Ovary (tissue), 9 donors: ENCODE data around the gene GRIA4. TPM values are rescaled to one million over a fixed set of nuclear protein-coding genes. Genes with fewer than 3 reads are reported as not detected.

Experiments
- DNase-seq, 5 donors: peaks; one replicate each; pipeline ENCODE4 v3.0.0-alpha.2; 2019 to 2020
- H3K27ac ChIP-seq, 2 donors: fragments of 200-600 bp; one replicate each; pipeline versions ENCODE4 v1.5.1 to v1.8.0; 2019 to 2022
- H3K27me3 ChIP-seq: fragments of 200-600 bp; one replicate; pipeline ENCODE4 v1.8.0; 2022
- H3K36me3 ChIP-seq: fragments of 200-600 bp; sonication (generic); one replicate; pipeline ENCODE4 v1.5.1; 2019
- H3K4me1 ChIP-seq: one replicate; pipeline ENCODE4 v1.8.1; 2013; ENCODE audit warnings: mild to moderate bottlenecking, moderate library complexity; ENCODE audit not compliant: insufficient read depth
- H3K4me3 ChIP-seq: fragments of 200-600 bp; sonication (generic); one replicate; pipeline ENCODE4 v1.5.1; 2017
- H3K9me3 ChIP-seq, 2 donors: fragments of 200-600 bp in 1 of 2; sonication (generic) in 1 of 2; one replicate each; pipeline versions ENCODE4 v1.5.1 to v1.8.1; 2013 to 2019; ENCODE audit warnings: mild to moderate bottlenecking in 1 of 2, moderate library complexity in 1 of 2
- EP300 ChIP-seq: sonication (generic); formaldehyde crosslinking; IDR thresholded peaks from one replicate; pipeline ENCODE4 v1.6.1; 2017; ENCODE audit warnings: antibody characterized with exemption
- POLR2A ChIP-seq: fragments of 450-650 bp; IDR thresholded peaks from one replicate; pipeline ENCODE4 v1.6.1; 2017; ENCODE audit warnings: antibody characterized with exemption, mild to moderate bottlenecking, moderate library complexity
- WGBS, 3 donors: extraction: QIAGEN DNeasy Blood & Tissue Kit in 1 of 3; methylation state at CpG; one replicate each; pipeline versions ENCODE4 v1.1.5 to v1.1.7; 2013 to 2017; 5-methylcytosine and 5-hydroxymethylcytosine counted together
- intact Hi-C, 4 donors: fragments of 100-400 bp; cut with DNase I; formaldehyde crosslinking; loops; one replicate each; pipeline versions ENCODE4 v1.11.0 to v1.15.1; 2022 to 2023
- polyA plus RNA-seq, 2 donors: library from polyadenylated mRNA; stranded (reverse); fragments of 200-250 nt in 1 of 2; fragments of 350-450 nt in 1 of 2; fragmentation: Illumina TruSeq in 1 of 2; extraction: RNeasy Lipid Tissue Mini Kit (QIAGEN cat#74804) in 1 of 2; gene quantifications; one replicate each; pipeline ENCODE4 v1.2.3, GENCODE V29; 2013 to 2014
- total RNA-seq, 7 donors: library from RNA; depleted of rRNA in 2 of 7; stranded (reverse); fragments of >200 nt in 2 of 7; fragmentation: NEBNext Ultra II Directional in 3 of 7; extraction: Animal tissue kit (Norgen Biotek cat#: 25700) in 3 of 7; gene quantifications; one replicate each; pipeline versions ENCODE4 v1.1.0 to v1.2.4, GENCODE V29; 2016 to 2023
- TF ChIP-seq, protein P1 (sequence below), 3 donors: fragments of 450-650 bp in 2 of 3; fragments of 200-600 bp in 1 of 3; IDR thresholded peaks; one replicate each; pipeline versions ENCODE4 v1.5.1 to v1.8.0; 2016 to 2022; ENCODE audit warnings: antibody characterized with exemption in 3 of 3, mild to moderate bottlenecking in 1 of 3
- donor health status: DM: no; HTN: no; CAD: no; lungs with moderate emphysema.
- donor health status: DM: no; HTN: no; CAD: no.
- donor health status: Bipolar disorder and iron deficiency.
- donor health status: DM: yes; HTN: yes; CAD: no.
- donor health status: DM: no; HTN: no; CAD: no.
- donor health status: DM: yes; HTN: yes; CAD: no.

Gene GRIA4
- total and polyA plus RNA-seq, 9 donors: 0.07 to 1.1 (median 0.26) TPM; not detected in 3

DNA sequence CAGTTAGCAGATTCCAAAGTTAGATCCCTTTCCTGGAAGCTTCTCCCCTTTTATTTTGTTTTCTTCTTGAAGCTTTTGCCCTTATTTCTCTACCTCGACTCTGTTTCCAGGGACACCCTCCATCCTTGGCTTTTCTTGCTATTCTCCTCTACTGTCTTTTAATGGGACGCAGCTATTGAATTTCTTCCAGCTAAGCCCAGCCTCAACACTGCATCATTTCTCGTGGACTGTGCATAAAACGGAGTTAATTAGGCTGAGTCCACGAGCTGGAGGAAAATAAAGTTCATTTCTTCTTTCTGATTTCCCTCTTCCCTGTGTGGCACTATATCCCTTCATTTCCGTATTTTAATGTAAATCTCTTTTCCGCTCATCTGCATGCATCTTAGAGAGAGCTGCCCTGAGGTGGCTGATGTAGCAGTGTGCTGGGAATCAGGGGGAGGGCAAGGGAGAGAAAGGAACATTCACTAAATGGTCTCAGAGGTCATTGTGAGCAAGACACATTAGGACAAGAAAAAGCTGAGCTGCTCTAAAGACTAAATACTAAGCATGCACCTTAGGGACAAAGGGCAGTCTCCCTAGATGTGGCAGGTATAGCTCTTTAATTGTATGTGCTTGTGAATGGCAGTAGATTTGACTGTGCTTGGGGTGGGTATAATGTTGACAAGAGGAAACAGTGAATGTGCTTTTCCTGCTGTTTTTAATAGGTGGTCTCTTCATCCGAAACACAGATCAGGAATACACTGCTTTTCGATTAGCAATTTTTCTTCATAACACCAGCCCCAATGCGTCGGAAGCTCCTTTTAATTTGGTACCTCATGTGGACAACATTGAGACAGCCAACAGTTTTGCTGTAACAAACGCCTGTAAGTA is 1.9 kb downstream of the GRIA4 start:
- no peak for DNase-seq
- WGBS, 3 donors: 37 to 42% (median 38%) methylated on average over 12 of the region's 12 CpGs
- H3K27me3 ChIP-seq: no peaks in the 10 kb centered on the region
- no peaks in the 10 kb centered on the region for H3K9me3 ChIP-seq
- TF ChIP-seq EP300 (no peak), POLR2A (no peak)
- TF ChIP-seq, protein P1, sequence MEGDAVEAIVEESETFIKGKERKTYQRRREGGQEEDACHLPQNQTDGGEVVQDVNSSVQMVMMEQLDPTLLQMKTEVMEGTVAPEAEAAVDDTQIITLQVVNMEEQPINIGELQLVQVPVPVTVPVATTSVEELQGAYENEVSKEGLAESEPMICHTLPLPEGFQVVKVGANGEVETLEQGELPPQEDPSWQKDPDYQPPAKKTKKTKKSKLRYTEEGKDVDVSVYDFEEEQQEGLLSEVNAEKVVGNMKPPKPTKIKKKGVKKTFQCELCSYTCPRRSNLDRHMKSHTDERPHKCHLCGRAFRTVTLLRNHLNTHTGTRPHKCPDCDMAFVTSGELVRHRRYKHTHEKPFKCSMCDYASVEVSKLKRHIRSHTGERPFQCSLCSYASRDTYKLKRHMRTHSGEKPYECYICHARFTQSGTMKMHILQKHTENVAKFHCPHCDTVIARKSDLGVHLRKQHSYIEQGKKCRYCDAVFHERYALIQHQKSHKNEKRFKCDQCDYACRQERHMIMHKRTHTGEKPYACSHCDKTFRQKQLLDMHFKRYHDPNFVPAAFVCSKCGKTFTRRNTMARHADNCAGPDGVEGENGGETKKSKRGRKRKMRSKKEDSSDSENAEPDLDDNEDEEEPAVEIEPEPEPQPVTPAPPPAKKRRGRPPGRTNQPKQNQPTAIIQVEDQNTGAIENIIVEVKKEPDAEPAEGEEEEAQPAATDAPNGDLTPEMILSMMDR (IDR thresholded peaks at IDR 0.05): no peak
- no peak overlapping the region for H3K27ac ChIP-seq
- H3K4me3 ChIP-seq: no peak overlapping the region
- H3K36me3 ChIP-seq: no peaks in the 10 kb centered on the region
- H3K4me1 ChIP-seq: peaks cover 1% of the 10 kb centered on the region
- intact Hi-C loops: no loop called here

DNA sequence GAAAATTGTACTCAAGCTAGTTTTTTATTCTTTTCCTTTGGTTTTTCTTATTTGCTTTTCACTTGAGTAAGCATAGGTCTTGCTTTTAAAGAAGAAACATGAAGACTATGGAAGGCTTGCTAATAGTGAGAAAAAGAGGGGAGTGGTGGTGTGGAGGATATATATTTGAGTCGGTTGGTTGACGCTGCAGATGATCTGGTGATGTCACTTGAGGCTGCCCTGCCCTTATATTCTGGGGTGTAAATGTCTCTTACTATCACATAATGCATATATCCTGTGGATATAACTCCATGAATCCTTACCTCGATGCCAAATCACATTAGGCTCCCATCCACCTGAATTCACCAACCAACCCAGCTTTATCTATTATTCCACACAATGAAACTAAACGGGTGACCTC is 2.9 kb downstream of the GRIA4 start:
- no peak for DNase-seq
- 80 to 91% (median 90%) methylated on average over 4 of the region's 4 CpGs for WGBS, 3 donors
- intact Hi-C loops: no loop called here

DNA sequence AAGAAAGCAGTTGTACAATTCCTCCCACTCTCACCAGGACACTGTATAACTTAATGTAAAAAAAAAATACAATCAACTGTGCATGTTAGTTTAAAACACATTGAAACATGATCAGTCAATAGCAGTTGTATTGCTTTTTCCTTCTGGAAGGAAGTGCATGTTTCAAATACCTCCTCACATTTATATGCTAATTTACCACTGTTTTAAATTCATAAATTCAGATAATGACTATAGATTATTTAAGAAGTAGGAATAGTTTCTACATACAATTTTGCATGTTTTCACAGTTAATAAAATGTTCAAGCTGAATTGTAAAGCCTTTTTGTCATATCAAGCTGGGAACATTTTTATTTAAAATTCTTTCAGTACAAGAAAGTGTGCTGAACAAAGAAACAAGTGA is 3.3 kb downstream of the GRIA4 start:
- DNase-seq: no peak
- Histone ChIP-seq H3K9me3 (no peaks in the 10 kb centered on the region), H3K4me3 (no peak overlapping the region), H3K4me1 (peaks cover 1% of the 10 kb centered on the region), H3K27ac (no peak overlapping the region), H3K36me3 (no peaks in the 10 kb centered on the region), H3K27me3 (no peaks in the 10 kb centered on the region)
- intact Hi-C loops: no loop called here
- TF ChIP-seq EP300: no peak
- TF ChIP-seq, protein P1 (IDR thresholded peaks at IDR 0.05): no peak

More for the DNA sequence above, 2.9 kb downstream of the GRIA4 start:
- no peaks in the 10 kb centered on the region for H3K9me3 ChIP-seq
- TF ChIP-seq, protein P1 (IDR thresholded peaks at IDR 0.05): no peak
- TF ChIP-seq POLR2A (no peak), EP300 (no peak)
- H3K27ac ChIP-seq: no peak overlapping the region
- no peaks in the 10 kb centered on the region for H3K36me3 ChIP-seq
- H3K4me1 ChIP-seq: peaks cover 1% of the 10 kb centered on the region
- no peaks in the 10 kb centered on the region for H3K27me3 ChIP-seq
- H3K4me3 ChIP-seq: no peak overlapping the region

- no peak for DNase-seq
- H3K4me3 ChIP-seq: no peak overlapping the region
- no peaks in the 10 kb centered on the region for H3K36me3 ChIP-seq
- WGBS, 3 donors: 79 to 83% (median 82%) methylated on average over 2 of the region's 2 CpGs
- intact Hi-C loops: no loop called here
- no peaks in the 10 kb centered on the region for H3K9me3 ChIP-seq
- H3K27me3 ChIP-seq: no peaks in the 10 kb centered on the region
- TF ChIP-seq EP300 (no peak), POLR2A (no peak)
- TF ChIP-seq, protein P1 (IDR thresholded peaks at IDR 0.05): no peak
- H3K27ac ChIP-seq: no peak overlapping the region
- no peaks in the 10 kb centered on the region for H3K4me1 ChIP-seq
These were observed 8.6 kb downstream of the GRIA4 start for GRCh38 chr11:105618343-105618955.
